ENCODE measurements around the gene REP15. TPM values are rescaled to one million over a fixed set of nuclear protein-coding genes. Genes with fewer than 3 reads are reported as not detected.
A peak's percentile ranks its signal among the peaks of the same experiment; 100 is the strongest.

Gene REP15, protein sequence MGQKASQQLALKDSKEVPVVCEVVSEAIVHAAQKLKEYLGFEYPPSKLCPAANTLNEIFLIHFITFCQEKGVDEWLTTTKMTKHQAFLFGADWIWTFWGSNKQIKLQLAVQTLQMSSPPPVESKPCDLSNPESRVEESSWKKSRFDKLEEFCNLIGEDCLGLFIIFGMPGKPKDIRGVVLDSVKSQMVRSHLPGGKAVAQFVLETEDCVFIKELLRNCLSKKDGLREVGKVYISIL
- total RNA-seq = 1 to 10 TPM in 2 of 6 experiments, under 1 TPM in 4; 0.24 to 1.8 (median 0.88) TPM
- long read RNA-seq = 0 reads

DNA sequence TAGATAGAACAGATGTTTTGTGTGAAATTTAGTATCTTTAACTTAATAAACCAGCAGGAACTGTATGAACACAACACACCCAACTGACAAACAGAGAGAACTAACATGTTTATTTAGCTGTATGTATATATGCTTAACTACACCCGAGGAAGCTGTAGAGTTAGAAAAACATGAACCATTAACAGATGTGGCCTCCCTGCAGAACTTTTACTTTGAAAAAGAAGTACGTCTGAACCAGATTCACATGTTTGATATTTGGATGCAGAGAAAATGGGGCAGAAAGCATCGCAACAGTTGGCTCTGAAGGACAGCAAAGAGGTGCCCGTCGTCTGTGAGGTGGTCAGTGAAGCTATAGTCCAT lies at the start of gene REP15:
Gene REP15, plus strand, starts transcription at position 155 of the 360 bp plus-strand sequence. Its CDS starts 116 bp downstream, at position 271.
- WGBS (ENCODE audit: insufficient coverage, low coverage, low lambda C conversion rate, missing lambda C conversion rate) = 35% methylated on average over 5 of the region's 5 CpGs
- Histone ChIP-seq H3K4me3 (peak within 1 kb of the TSS in 1 of 3 donors; percentile 3), H3K9me3 (no peaks in the 10 kb centered on the region), H3K36me3 (peaks cover 0 to 17% (median 2%) of the 10 kb centered on the region in 4 donors), H3K27me3 (no peaks in the 10 kb centered on the region), H3K27ac (peak within 1 kb of the TSS; percentile 30 to 81 (median 75)), H3K4me1 (peaks cover 0 to 27% (median 10%) of the 10 kb centered on the region in 4 donors)
- no peak for DNase-seq
- peak in 1 of 4 donors; percentile 5 for ATAC-seq
- no peak for TF ChIP-seq CTCF (IDR thresholded peaks at IDR 0.05)
- no peak for TF ChIP-seq POLR2A (IDR thresholded peaks at IDR 0.05)
- intact Hi-C loops (cut with DNase I) = no loop called here

- TF ChIP-seq CTCF (IDR thresholded peaks at IDR 0.05) (no peak), POLR2A (IDR thresholded peaks at IDR 0.05) (no peak)
- Histone ChIP-seq H3K4me3 (no peak overlapping the region), H3K9me3 (no peaks in the 10 kb centered on the region), H3K27ac (no peak overlapping the region), H3K27me3 (no peaks in the 10 kb centered on the region), H3K36me3 (peaks cover 0 to 3% (median 0%) of the 10 kb centered on the region in 4 donors), H3K4me1 (no peaks in the 10 kb centered on the region)
- 90% methylated on average over 1 of the region's 1 CpG for WGBS (ENCODE audit: insufficient coverage, low coverage, low lambda C conversion rate, missing lambda C conversion rate)
- ATAC-seq = no peak
- no peak for DNase-seq
- intact Hi-C loops (cut with DNase I) = loop anchor here in 1 of 2 donors (10.0 kb wide), 1 partner anchor 225 kb away; no protein-coding TSS in a partner anchor
These were observed 46.2 kb upstream of the REP15 start for GRCh38 chr12:27650011-27650410.

DNA sequence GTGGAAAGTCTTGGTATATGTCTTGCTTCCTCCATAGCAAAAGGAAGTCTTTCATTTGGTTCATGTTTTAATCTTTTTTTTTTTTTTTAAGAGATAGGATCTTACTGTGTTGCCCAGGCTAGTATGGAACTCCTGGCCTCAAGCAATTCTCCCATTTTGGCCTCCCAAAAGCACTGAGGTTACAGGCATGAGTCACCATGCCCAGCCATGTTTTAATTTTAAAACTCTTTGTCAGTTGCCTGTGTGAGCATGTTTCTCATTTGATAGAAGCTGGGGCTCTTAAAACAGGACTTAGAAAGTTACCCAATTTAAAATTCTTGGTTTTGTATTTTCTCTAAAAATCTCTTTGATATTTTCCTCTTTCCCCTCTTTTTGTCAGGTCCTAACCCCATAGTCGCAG lies 45.0 kb upstream of the REP15 start:
- Histone ChIP-seq H3K27ac (no peak overlapping the region), H3K4me3 (no peak overlapping the region), H3K27me3 (no peaks in the 10 kb centered on the region), H3K9me3 (no peaks in the 10 kb centered on the region), H3K4me1 (no peaks in the 10 kb centered on the region), H3K36me3 (no peaks in the 10 kb centered on the region)
- TF ChIP-seq POLR2A (IDR thresholded peaks at IDR 0.05) (no peak), CTCF (IDR thresholded peaks at IDR 0.05) (no peak)
- ATAC-seq (no peak), DNase-seq (no peak)
- intact Hi-C loops (cut with DNase I) = loop anchor here in 1 of 2 donors (10.0 kb wide), 1 partner anchor 226 kb away; no protein-coding TSS in a partner anchor
- WGBS (ENCODE audit: insufficient coverage, low coverage, low lambda C conversion rate, missing lambda C conversion rate) = 100% methylated on average over 1 of the region's 1 CpG

- H3K4me3 ChIP-seq = no peak overlapping the region
- no peaks in the 10 kb centered on the region for H3K9me3 ChIP-seq
- H3K36me3 ChIP-seq = no peaks in the 10 kb centered on the region
- no peaks in the 10 kb centered on the region for H3K27me3 ChIP-seq
- intact Hi-C loops (cut with DNase I) = loop anchor here in 1 of 2 donors (10.0 kb wide), 1 partner anchor 227 kb away; no protein-coding TSS in a partner anchor
- TF ChIP-seq POLR2A (IDR thresholded peaks at IDR 0.05) (no peak), CTCF (IDR thresholded peaks at IDR 0.05) (peak; percentile 79 to 92 (median 90))
- 24% methylated on average over 1 of the region's 1 CpG for WGBS (ENCODE audit: insufficient coverage, low coverage, low lambda C conversion rate, missing lambda C conversion rate)
- DNase-seq (peak in 1 of 3 donors; percentile 65), ATAC-seq (peak; percentile 92 to 97 (median 94))
- no peaks in the 10 kb centered on the region for H3K4me1 ChIP-seq
- no peak overlapping the region for H3K27ac ChIP-seq
These were observed 44.0 kb upstream of the REP15 start for GRCh38 chr12:27652174-27652763.
